K562 (cell line): Measurements from ENCODE around the gene TNPO2. TPM values are rescaled to one million over a fixed set of nuclear protein-coding genes. Genes with fewer than 3 reads are reported as not detected.
A peak's percentile ranks its signal among the peaks of the same experiment; 100 is the strongest.

ENCODE experiments used
- ATAC-seq: fragments of 200-7000 bp; cut with Tn5 transposase; 3 replicates; pipeline ENCODE4 v1.9.1; 2020; ENCODE audit warnings: moderate library complexity
- BruUV-seq: library from RNA; stranded (reverse); fragments of 400-500 nt; replicated peaks from 2 replicates; lab custom pipeline; 2021; lab: Mats Ljungman, UMichigan
- CTCF ChIA-PET: fragments of 300-600 bp; formaldehyde crosslinking; extraction: SDS; loops from one replicate; lab custom pipeline; 2021; ENCODE audit warnings: low intra/inter-chr PET ratio; lab: Yijun Ruan, JAX
- POLR2A ChIA-PET: fragments of 300-600, 350-650 bp; sonication (Branson Sonifier 250); formaldehyde crosslinking; extraction: SDS; loops from one replicate; lab custom pipeline; 2021; ENCODE audit warnings: antibody characterized with exemption, inconsistent platforms; lab: Yijun Ruan, JAX
- DNase-seq, 4 experiments: peaks; one replicate each; pipeline versions ENCODE4 v3.0.0 to v3.0.0-alpha.2; 2011 to 2018; ENCODE audit warnings: low spot score in 3 of 4, mixed read lengths in 3 of 4; ENCODE audit errors: extremely low read depth in 1 of 4
- FAIRE-seq: peaks from 2 replicates; lab custom pipeline; 2011; peaks lifted over from hg19 to GRCh38; lab: Jason Lieb, UNC
- H2AFZ ChIP-seq: 2 replicates; pipeline ENCODE4 v1.6.0; 2011; ENCODE audit warnings: low read depth, low read length, control low read depth, inconsistent platforms
- H3K27ac ChIP-seq: fragments of 200-600 bp; 3 replicates; pipeline ENCODE4 v1.8.0; 2011; ENCODE audit warnings: low read depth, mild to moderate bottlenecking, control low read depth, inconsistent platforms, low read length, moderate library complexity, mixed read lengths; ENCODE audit errors: extremely low read depth
- H3K27me3 ChIP-seq, 2 experiments: fragments of 300-600 bp in 1 of 2; 2 replicates in 1 of 2; 3 replicates in 1 of 2; pipeline versions ENCODE4 v1.6.0 to v1.8.0; 2011; ENCODE audit warnings: inconsistent platforms in 2 of 2, low read length in 2 of 2, mild to moderate bottlenecking in 1 of 2, mixed read lengths in 1 of 2, moderate library complexity in 1 of 2; ENCODE audit not compliant: control insufficient read depth in 2 of 2, insufficient read depth in 2 of 2
- H3K36me3 ChIP-seq: fragments of 300-600 bp; 3 replicates; pipeline ENCODE4 v1.8.0; 2011; ENCODE audit warnings: mild to moderate bottlenecking, low read length, inconsistent platforms; ENCODE audit not compliant: control insufficient read depth, insufficient read depth
- H3K4me1 ChIP-seq, 2 experiments: fragments of 200-600 bp in 1 of 2; replicated peaks in 1 of 2; 2 replicates in 1 of 2; 3 replicates in 1 of 2; pipeline versions ENCODE4 v1.5.1 to v1.8.0; 2011; ENCODE audit warnings: inconsistent platforms in 2 of 2, low read length in 2 of 2, mild to moderate bottlenecking in 1 of 2, mixed read lengths in 1 of 2, moderate library complexity in 1 of 2; ENCODE audit not compliant: control insufficient read depth in 2 of 2, insufficient read depth in 2 of 2
- H3K4me2 ChIP-seq: 2 replicates; pipeline ENCODE4 v1.6.1; 2011; ENCODE audit warnings: low read length, control low read depth, inconsistent platforms, mixed read lengths; ENCODE audit not compliant: insufficient read depth
- H3K4me3 ChIP-seq: fragments of 200-600 bp; sonication (generic), shearing (Covaris generic); 2 replicates; pipeline ENCODE4 v1.5.1; 2016; ENCODE audit warnings: control low read depth, inconsistent platforms
- H3K79me2 ChIP-seq: fragments of 200-600 bp; 3 replicates; pipeline ENCODE4 v1.8.0; 2011; ENCODE audit warnings: low read length, inconsistent platforms; ENCODE audit not compliant: control insufficient read depth, insufficient read depth
- H3K9ac ChIP-seq, 2 experiments: 2 replicates each; pipeline versions ENCODE4 v1.6.0 to v1.6.1; 2011; ENCODE audit warnings: low read depth in 2 of 2, low read length in 2 of 2, control low read depth in 1 of 2, inconsistent platforms in 1 of 2, mild to moderate bottlenecking in 1 of 2, mixed read lengths in 1 of 2; ENCODE audit not compliant: insufficient read depth in 1 of 2
- H3K9me1 ChIP-seq: one replicate; pipeline ENCODE4 v1.6.0; 2011; ENCODE audit warnings: inconsistent platforms, mild to moderate bottlenecking, low read length, moderate library complexity; ENCODE audit not compliant: control insufficient read depth, insufficient read depth
- H3K9me3 ChIP-seq: replicated peaks from 2 replicates; pipeline ENCODE4 v1.5.1; 2011; ENCODE audit warnings: low read depth, low read length, inconsistent platforms; ENCODE audit not compliant: control insufficient read depth, insufficient read depth
- H4K20me1 ChIP-seq: replicated peaks from 2 replicates; pipeline ENCODE4 v1.6.1; 2011; ENCODE audit warnings: low read length, inconsistent platforms, mixed read lengths; ENCODE audit not compliant: control insufficient read depth, insufficient read depth
- CBFB ChIP-seq: sonication (generic); formaldehyde crosslinking; IDR thresholded peaks from 2 replicates; pipeline ENCODE4 v1.4.0; 2020; ENCODE audit warnings: mild to moderate bottlenecking, missing genetic modification reagents
- CXXC5 ChIP-seq: fragments of 250-450 bp; sonication (Bioruptor Pico); IDR thresholded peaks from 2 replicates; pipeline ENCODE4 v1.8.0; 2022; ENCODE audit warnings: inconsistent platforms, mild to moderate bottlenecking, moderate library complexity
- DMBX1 ChIP-seq: fragments of 250-450 bp; sonication (Bioruptor Pico); IDR thresholded peaks from 2 replicates; pipeline ENCODE4 v1.8.0; 2022; ENCODE audit warnings: inconsistent platforms, mild to moderate bottlenecking, moderate library complexity, borderline replicate concordance
- ETS1 ChIP-seq: conservative IDR thresholded peaks from 2 replicates; pipeline ENCODE4 v1.6.1; 2011; ENCODE audit warnings: low read depth, mild to moderate bottlenecking, low read length; ENCODE audit not compliant: control insufficient read depth
- KLF10 ChIP-seq: fragments of 250-450 bp; sonication (Bioruptor Pico); IDR thresholded peaks from 2 replicates; pipeline ENCODE4 v1.6.1; 2021; ENCODE audit warnings: matching md5 sums
- MCM2 ChIP-seq: fragments of 450-650 bp; IDR thresholded peaks from 2 replicates; pipeline ENCODE4 v1.6.1; 2017; ENCODE audit warnings: low read depth, mild to moderate bottlenecking
- POLR2G ChIP-seq: fragments of 200-400 bp; formaldehyde crosslinking; IDR thresholded peaks from 2 replicates; pipeline ENCODE4 v1.6.1; 2017; ENCODE audit warnings: low read depth, mild to moderate bottlenecking, antibody characterized with exemption, low read length, moderate library complexity
- PPARD ChIP-seq: fragments of 250-450 bp; sonication (Bioruptor Pico); IDR thresholded peaks from 2 replicates; pipeline ENCODE4 v1.8.0; 2022; ENCODE audit warnings: inconsistent platforms, mild to moderate bottlenecking, moderate library complexity
- SETDB1 ChIP-seq: IDR thresholded peaks from one replicate; pipeline ENCODE4 v1.6.1; 2012; ENCODE audit warnings: low read length, control low read depth, inconsistent platforms
- TAL1 ChIP-seq: fragments of 450-650 bp; IDR thresholded peaks from 2 replicates; pipeline ENCODE4 v1.6.1; 2016; ENCODE audit warnings: mild to moderate bottlenecking
- TEAD1 ChIP-seq, 2 experiments: fragments of 450-650 bp in 1 of 2; sonication (generic) in 1 of 2; formaldehyde crosslinking; IDR thresholded peaks; 2 replicates each; pipeline versions ENCODE4 v1.4.0 to v1.8.0; 2020 to 2022; ENCODE audit warnings: mild to moderate bottlenecking in 2 of 2, missing genetic modification reagents in 1 of 2
- XRCC4 ChIP-seq: IDR thresholded peaks from one replicate; pipeline ENCODE4 v1.6.1; 2011; ENCODE audit not compliant: insufficient read depth, insufficient read length; ENCODE audit errors: extremely low read depth
- ZNF143 ChIP-seq: sonication (generic); formaldehyde crosslinking; IDR thresholded peaks from 2 replicates; pipeline ENCODE4 v1.9.0; 2022; ENCODE audit warnings: mild to moderate bottlenecking, missing genetic modification reagents
- ZNF212 ChIP-seq: fragments of 450-650 bp; formaldehyde crosslinking; IDR thresholded peaks from 2 replicates; pipeline ENCODE4 v1.4.0; 2020; ENCODE audit warnings: mild to moderate bottlenecking
- ZNF551 ChIP-seq: fragments of 250-450 bp; sonication (Bioruptor Pico); IDR thresholded peaks from 2 replicates; pipeline ENCODE4 v1.5.0; 2021; ENCODE audit warnings: mild to moderate bottlenecking, moderate library complexity
- ZNF561 ChIP-seq: fragments of 450-650 bp; formaldehyde crosslinking; conservative IDR thresholded peaks from 2 replicates; pipeline ENCODE4 v1.4.0; 2020; ENCODE audit warnings: mild to moderate bottlenecking, moderate library complexity
- WGBS: fragments of 100-300 bp; shearing (Covaris generic); methylation state at CpG from one replicate; pipeline ENCODE4 v1.1.6; 2016; ENCODE audit warnings: low coverage, mixed read lengths; ENCODE audit not compliant: insufficient coverage; ENCODE audit errors: missing lambda C conversion rate; 5-methylcytosine and 5-hydroxymethylcytosine counted together
- in situ Hi-C: fragments of 300-500 bp; cut with MboI; formaldehyde crosslinking; loops from 4 replicates; pipeline ENCODE4 v1.15.0; 2018; ENCODE audit warnings: inconsistent platforms, mixed read lengths
- intact Hi-C: fragments of 100-400 bp; cut with micrococcal nuclease; formaldehyde crosslinking; loops from 2 replicates; pipeline ENCODE4 v1.14.2; 2022
- polyA plus RNA-seq, 8 experiments: library from polyadenylated mRNA; depleted of rRNA in 4 of 8; stranded (reverse) in 5 of 8; unstranded in 3 of 8; fragments of >200 nt; fragmentation: Nextera tagmentation in 2 of 8; fragmentation: Illumina TruSeq in 1 of 8; extraction: Ambion mirVana in 2 of 8; extraction: Trizol in 1 of 8; gene quantifications; 2 replicates each; pipeline versions ENCODE4 v1.2.1 to v1.2.3, GENCODE V29; 2011 to 2014; ENCODE audit warnings: inconsistent platforms in 1 of 8, missing spikeins in 1 of 8
- total RNA-seq, 7 experiments: library from RNA; depleted of rRNA in 6 of 7; stranded (reverse); fragments of >200 nt in 6 of 7; fragmentation: Illumina TruSeq in 2 of 7; extraction: Trizol in 2 of 7; gene quantifications; 2 replicates each; pipeline versions ENCODE4 v1.2.1 to v1.2.3, GENCODE V29; 2011 to 2021; ENCODE audit warnings: low replicate concordance in 1 of 7

Gene TNPO2
- total and polyA plus RNA-seq, 9 of the 15 experiments (the other 6 are each of a cell fraction or from before 2014, with no cell fraction given) = 6.0 to 126 (median 53.8) TPM

- POLR2A ChIA-PET = no interaction called here
These were observed 17.4 kb downstream of the TNPO2 start for GRCh38 chr19:12706332-12706718.

GRCh38 chr19:12705654-12706331 lies 17.9 kb downstream of the TNPO2 start:
- no peaks in the 10 kb centered on the region for H4K20me1 ChIP-seq
- 92% methylated on average over 10 of the region's 29 CpGs for WGBS
- peaks cover 94% of the 10 kb centered on the region for H3K36me3 ChIP-seq
- DNase-seq (no peak), FAIRE-seq (no peak), ATAC-seq (no peak)
- H3K9ac ChIP-seq = 0 out of 4 replicates have a peak overlapping the region, but pooled peaks of 1 of the 2 experiments have one; percentile 7
- ChIA-PET CTCF (no interaction called here), POLR2A (no interaction called here)
- intact Hi-C loops (no loop called here), in situ Hi-C loops (no loop called here)
- H3K27me3 ChIP-seq = no peaks in the 10 kb centered on the region
- peaks cover 0 to 27% of the 10 kb centered on the region in 2 experiments; a peak in 1 of 5 replicates for H3K4me1 ChIP-seq
- no peak overlapping the region for H2AFZ ChIP-seq
- H3K27ac ChIP-seq = no peak overlapping the region
- no TSS peak for BruUV-seq
- no peaks in the 10 kb centered on the region for H3K9me3 ChIP-seq
- no peaks in the 10 kb centered on the region for H3K79me2 ChIP-seq
- H3K4me2 ChIP-seq = no peak overlapping the region
- H3K9me1 ChIP-seq = peaks cover 5% of the 10 kb centered on the region
- H3K4me3 ChIP-seq = no peak overlapping the region
- TF ChIP-seq ZNF551 (no peak), CBFB (CRISPR knock-in tag) (no peak), TEAD1 (CRISPR knock-in tag; IDR thresholded peaks at IDR 0.05) (no peak), ZNF561 (CRISPR knock-in tag) (no peak), ZNF143 (CRISPR knock-in tag) (no peak), PPARD (CRISPR knock-in tag) (no peak), XRCC4 (no peak), DMBX1 (CRISPR knock-in tag) (no peak), TAL1 (no peak), ETS1 (no peak), ZNF212 (no peak), POLR2G (peak; percentile 53), KLF10 (CRISPR knock-in tag) (no peak), SETDB1 (no peak), CXXC5 (CRISPR knock-in tag) (no peak)

More at GRCh38 chr19:12706332-12706718, 17.4 kb downstream of the TNPO2 start:
- no peak overlapping the region for H3K4me2 ChIP-seq
- in situ Hi-C loops (no loop called here), intact Hi-C loops (no loop called here)
- H3K27ac ChIP-seq = no peak overlapping the region
- BruUV-seq = no TSS peak
- no peak overlapping the region for H2AFZ ChIP-seq
- H3K79me2 ChIP-seq = peaks cover 3% of the 10 kb centered on the region; the same call in 2 of the 3 replicates
- peaks cover 93% of the 10 kb centered on the region for H3K36me3 ChIP-seq
- H3K9ac ChIP-seq = 0 out of 4 replicates have a peak overlapping the region, but pooled peaks of 1 of the 2 experiments have one; percentile 7
- H3K4me1 ChIP-seq = peaks cover 0 to 30% of the 10 kb centered on the region in 2 experiments; a peak in 1 of 5 replicates
- no peak overlapping the region for H3K4me3 ChIP-seq
- H3K27me3 ChIP-seq = no peaks in the 10 kb centered on the region
- FAIRE-seq (no peak), DNase-seq (no peak), ATAC-seq (no peak)
- peak; percentile 28; the same call in 1 of the 2 replicates for TF ChIP-seq POLR2G
- no peak for TF ChIP-seq MCM2
- peaks cover 5% of the 10 kb centered on the region for H3K9me1 ChIP-seq
- CTCF ChIA-PET = no interaction called here
- H4K20me1 ChIP-seq = no peaks in the 10 kb centered on the region
- WGBS = 92% methylated on average over 9 of the region's 13 CpGs
- H3K9me3 ChIP-seq = no peaks in the 10 kb centered on the region
